NCI-H2029 treated with DMSO at 0.1 percent for 48 hours (cell line): ENCODE data around the gene PABPC1L.

ENCODE experiments used
- DNase-seq: peaks from one replicate; lab custom pipeline; 2025; lab: John Stamatoyannopoulos, UW

Gene PABPC1L

GRCh38 chr20:44900231-44900854, 9.5 kb upstream of the PABPC1L start:
- no peak for DNase-seq

DNA sequence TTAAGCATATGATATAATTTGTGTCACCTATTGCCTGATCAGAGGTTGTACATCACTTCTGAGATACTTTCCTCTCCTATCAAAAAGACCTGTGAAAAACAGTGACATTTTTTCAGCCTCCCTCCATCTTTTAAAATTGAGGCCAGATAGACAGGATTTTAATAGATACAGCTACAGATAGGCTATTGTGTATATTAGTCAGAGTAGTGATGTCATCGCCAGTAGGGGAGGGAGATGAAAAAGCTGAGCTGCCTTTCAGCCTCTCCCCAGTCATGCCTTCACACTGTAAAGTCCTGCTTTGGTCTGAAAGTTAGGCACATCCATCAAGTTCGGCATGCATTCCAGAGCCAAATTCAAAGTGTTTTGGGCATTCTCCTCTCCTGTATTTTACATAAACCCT, 7.9 kb upstream of the PABPC1L start:
- DNase-seq = no peak

DNA sequence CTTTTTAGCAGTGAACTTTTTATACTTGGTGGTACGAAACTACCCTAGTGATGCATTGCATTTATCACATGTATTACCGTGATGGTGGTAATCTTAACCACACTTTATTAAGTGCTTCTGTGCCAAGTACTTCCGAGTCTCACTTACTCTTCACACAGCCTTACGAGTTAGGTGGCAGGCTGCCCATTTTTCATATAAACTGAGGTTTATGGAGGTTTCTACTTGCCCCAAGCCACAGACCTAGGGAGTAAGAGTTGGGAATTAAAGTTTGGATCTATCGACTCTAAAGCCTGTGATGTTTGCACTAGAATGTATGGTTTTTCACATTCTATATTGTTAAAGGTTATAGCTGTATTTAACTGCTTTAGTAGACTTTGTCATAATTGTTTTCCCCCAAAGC, 5.5 kb upstream of the PABPC1L start:
- DNase-seq = no peak

DNA sequence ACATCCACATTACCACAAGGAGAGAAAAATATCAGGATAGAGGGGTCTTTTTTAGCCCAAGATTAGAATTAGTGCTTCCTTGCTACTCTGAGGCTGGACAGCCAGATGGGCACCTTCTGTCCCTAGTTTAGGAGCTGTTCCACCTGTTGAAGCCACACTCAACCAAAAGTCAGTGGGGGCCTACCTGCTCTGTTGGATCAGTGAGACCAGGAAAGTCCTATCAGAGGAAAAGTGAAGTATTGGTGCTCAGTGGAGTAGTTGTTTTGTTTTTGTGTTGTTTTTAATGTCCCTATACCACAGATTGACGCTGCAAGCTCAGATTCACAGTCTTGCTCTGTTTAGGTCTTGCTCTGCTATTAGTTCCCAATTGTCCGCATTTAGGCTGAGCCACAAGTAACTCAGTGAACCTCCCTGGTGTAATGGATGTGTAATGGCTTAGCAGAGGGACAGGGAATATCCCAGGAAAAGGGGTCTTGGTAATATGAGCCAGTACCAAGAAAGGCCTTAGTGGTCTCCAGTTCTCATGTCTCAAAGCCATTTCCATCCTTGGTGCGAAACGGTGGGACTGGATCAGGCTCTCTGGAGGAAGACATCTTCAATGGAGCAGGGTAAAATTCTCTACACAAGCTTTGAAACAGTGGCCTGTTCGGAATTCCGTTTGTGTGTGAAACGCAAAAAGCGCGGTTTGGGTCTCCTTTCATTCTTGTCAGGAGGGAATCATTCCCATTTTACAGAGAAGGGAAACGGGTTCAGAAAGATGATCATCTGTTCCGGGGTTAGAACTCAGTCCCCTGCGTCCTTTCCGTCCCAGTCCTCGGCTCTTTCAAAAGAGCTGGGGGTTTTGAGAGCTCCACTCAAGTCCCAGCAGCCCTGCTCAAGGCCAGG, 631 bp upstream of the PABPC1L start:
- no peak for DNase-seq

DNA sequence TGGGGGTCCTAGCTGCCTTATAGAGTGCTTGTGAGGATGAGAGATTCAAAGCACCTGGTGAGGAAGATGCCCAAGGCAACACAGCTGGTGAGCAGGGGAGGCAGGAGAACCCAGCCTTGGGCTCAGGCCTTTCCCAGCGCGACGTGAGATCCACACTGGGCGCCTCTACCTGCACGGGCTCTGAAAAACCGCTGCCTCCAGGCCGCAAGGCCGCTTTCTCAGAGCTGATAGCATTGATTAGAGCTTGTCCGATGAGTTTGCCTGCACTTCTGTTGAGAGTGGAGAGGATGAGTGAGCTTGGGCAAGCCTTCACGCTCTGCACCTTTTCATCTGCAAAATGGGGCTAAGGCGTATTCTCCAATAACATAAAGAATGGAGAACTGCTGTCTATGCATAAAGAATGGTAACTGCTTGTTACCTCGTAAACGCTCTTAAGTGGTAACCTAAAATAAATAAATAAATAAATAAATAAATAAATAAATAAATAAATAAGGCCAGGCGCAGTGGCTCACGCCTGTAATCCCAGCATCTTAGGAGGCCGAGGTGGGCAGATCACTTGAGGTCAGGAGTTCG, 916 bp downstream of the PABPC1L start:
- no peak for DNase-seq

DNA sequence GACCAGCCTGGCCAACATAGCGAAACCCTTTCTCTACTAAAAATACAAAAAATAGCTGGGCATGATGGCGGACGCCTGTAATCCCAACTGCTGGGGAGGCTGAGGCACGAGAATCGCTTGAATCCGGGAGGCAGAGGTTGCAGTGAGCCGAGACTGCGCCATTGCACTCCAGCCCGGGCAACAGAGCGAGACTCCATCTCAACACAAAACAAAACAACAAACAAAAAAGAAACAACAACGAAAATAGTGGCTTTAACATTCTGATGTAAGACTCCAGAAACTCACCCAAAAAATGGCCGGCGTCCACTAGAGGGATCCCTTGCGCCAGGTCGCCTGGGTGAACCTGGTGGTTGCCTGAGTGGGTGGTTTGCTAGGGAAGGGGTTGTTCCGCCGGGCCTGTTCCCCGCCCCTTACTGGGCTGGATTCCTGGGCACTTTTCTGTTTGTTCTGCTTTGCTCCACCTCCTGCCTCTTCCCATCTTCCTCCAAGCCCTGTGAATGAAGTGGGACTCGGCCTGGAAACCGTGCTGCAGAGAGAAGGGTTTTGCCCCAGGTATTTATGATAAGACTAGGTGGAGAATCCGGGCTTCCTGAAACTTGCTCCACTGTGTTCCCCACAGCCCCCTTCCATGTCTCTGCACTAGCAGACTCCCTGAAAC, 1.5 kb downstream of the PABPC1L start:
- peak; percentile 24 for DNase-seq

DNA sequence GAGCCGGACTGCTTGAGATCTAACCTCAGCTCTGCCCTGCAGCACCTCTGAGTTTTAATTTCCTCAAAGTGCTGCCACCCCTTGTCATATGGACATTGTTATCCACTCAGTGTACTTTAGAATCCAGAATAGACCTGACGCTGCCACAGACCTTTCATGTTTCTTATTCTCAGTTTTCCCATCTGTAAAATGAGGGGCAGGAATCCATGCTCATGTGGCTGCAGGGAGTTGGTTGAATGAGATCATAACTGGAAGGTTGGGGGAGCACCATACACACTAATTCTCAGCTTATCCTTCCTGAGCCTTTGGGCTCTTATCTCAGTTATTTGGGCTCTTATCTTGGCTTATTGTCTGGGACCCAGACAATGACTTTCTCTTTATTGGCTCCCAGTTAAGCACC, 2.3 kb downstream of the PABPC1L start:
- no peak for DNase-seq

- DNase-seq = no peak
These were observed 5.1 kb downstream of the PABPC1L start for GRCh38 chr20:44914924-44915323.

DNA sequence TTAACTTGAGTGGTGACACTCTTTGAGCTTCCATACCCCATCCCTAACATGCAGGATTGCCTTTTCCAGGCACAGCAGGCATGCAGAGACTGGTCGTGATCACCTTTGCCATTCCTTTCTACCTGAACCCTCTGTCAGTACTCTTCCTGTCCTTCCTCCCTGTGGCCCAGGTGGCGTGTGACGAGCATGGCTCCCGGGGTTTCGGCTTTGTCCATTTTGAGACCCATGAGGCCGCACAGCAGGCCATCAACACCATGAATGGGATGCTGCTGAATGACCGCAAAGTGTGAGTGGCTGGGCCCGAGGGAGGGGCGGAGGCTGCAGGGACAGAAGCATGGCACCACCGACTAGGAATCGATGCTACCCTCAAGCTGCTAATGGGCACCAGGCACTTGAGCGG, 6.7 kb downstream of the PABPC1L start:
- DNase-seq = no peak

DNA sequence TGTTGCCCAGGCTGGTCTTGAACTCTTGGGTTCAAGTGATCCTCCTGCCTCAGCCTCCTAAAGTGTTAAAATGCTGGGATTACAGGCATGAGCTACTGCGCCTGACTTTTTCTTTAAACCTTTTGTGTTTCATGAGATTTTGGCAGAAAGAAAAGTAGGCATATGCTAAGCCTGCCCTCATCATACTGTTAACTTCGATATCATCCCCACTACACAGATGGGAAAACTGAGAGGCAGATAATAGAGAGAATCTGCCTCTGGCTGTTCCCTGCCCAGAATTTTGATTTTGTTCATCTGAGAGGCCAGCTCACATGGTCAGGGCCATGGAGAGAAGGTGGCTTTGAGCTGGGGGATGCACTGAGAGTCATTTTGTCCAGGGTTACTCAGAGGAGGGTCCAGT, 7.5 kb downstream of the PABPC1L start:
- no peak for DNase-seq

GRCh38 chr20:44918342-44918741, 8.5 kb downstream of the PABPC1L start:
- no peak for DNase-seq

DNA sequence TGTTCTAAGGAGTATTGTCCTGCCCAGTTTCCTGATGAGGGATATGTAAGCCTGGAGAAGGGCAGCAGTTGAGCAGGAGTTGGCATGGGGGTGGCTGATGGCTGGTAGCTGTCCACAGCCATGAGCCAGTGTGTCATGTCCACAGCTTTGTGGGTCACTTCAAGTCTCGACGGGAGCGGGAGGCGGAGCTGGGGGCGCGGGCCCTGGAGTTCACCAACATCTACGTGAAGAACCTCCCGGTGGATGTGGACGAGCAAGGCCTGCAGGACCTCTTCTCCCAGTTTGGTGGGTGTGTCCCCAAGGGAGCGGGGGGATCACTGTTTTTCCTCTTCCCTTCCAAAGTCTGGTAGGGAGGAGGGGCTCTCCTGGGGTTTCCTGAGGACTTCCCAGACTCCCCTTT, 8.9 kb downstream of the PABPC1L start:
- no peak for DNase-seq

- DNase-seq = no peak
These were observed 11.6 kb downstream of the PABPC1L start for GRCh38 chr20:44921447-44921846.

- DNase-seq = no peak
These were observed 14.7 kb downstream of the PABPC1L start for GRCh38 chr20:44924541-44924940.

- no peak for DNase-seq
These were observed 18.7 kb downstream of the PABPC1L start for GRCh38 chr20:44928595-44928994.

DNA sequence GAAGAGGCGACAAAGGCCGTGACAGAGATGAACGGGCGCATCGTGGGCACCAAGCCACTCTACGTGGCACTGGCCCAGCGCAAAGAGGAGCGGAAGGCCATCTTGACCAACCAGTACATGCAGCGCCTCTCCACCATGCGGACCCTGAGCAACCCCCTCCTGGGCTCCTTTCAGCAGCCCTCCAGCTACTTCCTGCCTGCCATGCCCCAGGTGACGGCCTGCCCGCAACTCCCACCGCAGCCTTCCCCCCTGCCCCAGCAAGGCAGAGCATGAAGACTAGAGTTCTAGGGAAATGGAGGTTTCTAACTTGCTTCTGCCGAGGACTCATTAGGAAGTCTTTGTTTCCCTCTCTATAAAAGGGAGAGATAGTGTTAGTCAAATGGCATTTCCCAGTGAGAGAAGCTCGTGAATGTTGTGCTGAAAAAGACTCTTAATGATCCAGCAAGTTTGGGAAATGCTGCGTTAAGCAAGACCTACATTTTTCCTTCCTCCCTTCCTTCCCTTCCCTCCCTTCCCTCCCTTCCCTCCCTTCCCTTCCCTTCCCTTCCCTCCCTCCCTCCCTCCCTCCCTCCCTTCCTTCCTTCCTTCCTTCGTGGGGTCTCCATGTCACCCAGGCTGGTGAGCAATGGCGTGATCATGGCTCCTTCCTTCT, 20.8 kb downstream of the PABPC1L start:
- DNase-seq = no peak

GRCh38 chr20:44931911-44932310, 22.1 kb downstream of the PABPC1L start:
- DNase-seq = no peak

GRCh38 chr20:44932916-44933315, 23.1 kb downstream of the PABPC1L start:
- no peak for DNase-seq

DNA sequence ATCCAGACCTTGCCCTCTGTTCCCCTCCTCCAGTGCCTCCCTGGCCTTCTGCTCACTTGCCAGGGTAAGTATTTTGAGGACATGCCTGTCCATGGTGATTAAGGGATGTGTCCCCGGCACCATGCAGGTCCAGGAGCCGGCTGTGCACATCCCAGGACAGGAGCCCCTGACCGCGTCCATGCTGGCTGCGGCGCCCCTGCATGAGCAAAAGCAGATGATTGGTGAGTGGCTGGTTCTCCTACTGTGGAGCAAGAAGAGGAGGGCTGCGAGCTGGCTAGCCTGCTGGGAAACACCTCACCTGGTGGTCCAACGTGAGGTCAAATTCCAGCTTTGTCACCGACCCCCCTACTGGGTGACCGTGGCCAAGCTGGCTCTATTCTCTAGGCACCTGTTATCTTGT, 26.6 kb downstream of the PABPC1L start:
- DNase-seq = no peak

- DNase-seq = no peak
These were observed 28.8 kb downstream of the PABPC1L start for GRCh38 chr20:44938637-44939036.

GRCh38 chr20:44941120-44941691, 31.3 kb downstream of the PABPC1L start:
- DNase-seq = no peak
